Stimulated activated CD4-positive, alpha-beta T cell treated with anti-CD3 and anti-CD28 coated beads, Interleukin-4, amount 100 ng/mL, for 24 hours (primary cell): Measurements from ENCODE around the gene TOMM7.
"Not testable (repeated sequence)": the region's sequence is repeated elsewhere in the genome, so short reads cannot be mapped to it uniquely, and the experiment has no call there.

Experiments used
- DNase-seq: peaks from one replicate; pipeline ENCODE4 v3.0.0-alpha.2; 2020

TOMM7 gene

GRCh38 chr7:22814261-22815208 is 8.1 kb downstream of the TOMM7 start:
- no peak for DNase-seq

- no peak for DNase-seq
These were observed 10.3 kb downstream of the TOMM7 start for GRCh38 chr7:22812353-22812752.

- no peak for DNase-seq
These were observed 10.8 kb downstream of the TOMM7 start for GRCh38 chr7:22811746-22812280.

DNA sequence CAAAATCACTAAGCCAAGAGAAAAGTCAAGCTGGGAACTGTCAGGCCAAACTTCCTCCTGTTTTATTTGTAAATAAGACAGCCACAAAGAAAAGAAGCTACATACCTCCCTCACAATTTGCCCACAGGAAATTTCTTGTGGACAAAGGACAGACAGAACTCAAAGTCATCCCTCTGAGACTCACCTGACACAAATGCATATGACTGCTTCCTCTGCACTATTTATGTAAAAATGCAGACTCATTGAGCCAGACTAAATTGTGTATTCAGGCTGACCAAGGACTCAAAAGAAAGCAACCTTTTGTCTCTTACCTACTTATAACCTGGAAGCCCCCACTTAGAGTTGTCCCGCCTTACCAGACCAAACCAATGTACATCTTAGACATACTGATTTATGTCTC is 11.8 kb downstream of the TOMM7 start:
- DNase-seq, result no peak

GRCh38 chr7:22809902-22810642 is 12.6 kb downstream of the TOMM7 start:
- DNase-seq, result no peak

GRCh38 chr7:22808140-22808539 is 14.5 kb downstream of the TOMM7 start:
- DNase-seq, result no peak

DNA sequence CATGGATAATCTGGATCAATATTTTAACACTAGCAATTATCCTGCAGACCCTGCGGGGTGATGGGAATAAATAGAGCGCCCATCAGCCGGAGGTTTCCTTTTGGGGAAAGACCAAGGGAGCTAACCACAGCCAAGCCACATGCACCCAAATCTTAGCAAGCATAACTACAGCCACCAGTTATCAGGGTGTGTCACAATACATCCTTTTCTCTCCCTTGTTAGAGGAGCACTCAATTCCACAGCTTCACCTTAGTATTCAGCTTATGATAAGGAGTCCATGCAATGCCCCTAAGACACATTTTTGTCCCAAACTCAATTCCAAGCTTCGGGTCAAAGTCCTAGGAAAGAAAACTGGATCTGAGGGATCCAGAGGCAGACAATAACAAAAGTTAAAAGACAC is 15.9 kb downstream of the TOMM7 start:
- DNase-seq, result no peak

DNA sequence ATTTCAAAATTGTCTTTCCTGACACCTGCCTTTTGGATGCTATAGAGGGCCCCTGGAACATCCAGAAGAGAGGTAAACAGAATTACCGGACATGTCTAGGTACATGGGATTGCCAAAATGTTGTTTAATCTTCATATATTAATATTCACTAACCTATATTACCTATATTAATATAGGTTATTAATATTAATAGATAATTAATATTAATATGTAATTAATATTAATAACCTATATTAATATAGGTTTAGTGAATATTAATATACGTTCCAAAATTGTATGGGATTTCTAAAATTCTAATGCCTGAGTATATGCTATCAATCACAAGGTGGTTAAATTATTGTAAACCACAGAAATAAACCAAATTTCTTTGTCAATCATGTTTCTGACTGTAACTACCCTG is 17.4 kb downstream of the TOMM7 start:
- DNase-seq, result no peak

DNA sequence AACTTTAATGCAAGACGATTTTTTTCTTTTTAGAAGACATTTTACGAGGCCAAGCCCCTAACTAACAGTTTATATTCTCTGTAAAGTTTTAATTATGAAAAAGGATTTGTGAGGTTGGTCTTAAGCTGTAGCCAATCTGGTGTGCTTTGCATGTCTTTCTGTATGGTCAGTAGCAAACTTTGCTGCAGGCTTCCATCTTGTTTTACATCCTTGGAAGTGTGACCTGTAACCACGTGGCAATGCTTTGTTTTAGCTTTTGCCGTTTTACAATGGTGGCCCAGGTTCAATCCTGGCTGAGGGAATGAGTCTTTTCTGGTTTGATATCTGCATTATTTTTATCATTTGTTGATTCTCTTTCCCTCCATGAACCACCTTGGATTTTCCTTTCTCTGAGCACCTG is 19.8 kb downstream of the TOMM7 start:
- not testable (repeated sequence) for DNase-seq

DNA sequence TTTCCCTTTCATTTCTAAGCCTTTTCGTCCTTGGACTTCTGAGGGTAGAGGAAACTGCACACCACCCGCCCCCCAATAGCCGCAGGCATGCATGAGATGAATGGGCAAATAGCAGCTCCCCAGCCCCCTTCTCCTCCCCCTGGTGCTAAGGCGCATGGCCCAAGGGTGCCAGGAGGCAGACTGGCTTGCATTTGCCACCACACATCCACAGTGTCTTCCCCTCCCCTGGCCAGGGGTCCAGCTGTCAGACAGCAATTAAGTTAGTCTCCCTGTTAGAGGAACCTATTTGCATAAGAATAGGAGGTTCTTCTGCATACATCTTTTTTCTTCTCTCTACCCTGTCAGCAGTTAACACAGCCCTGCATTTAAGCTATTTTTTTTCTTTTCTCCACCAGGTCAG is 20.2 kb downstream of the TOMM7 start:
- DNase-seq, result no peak

DNA sequence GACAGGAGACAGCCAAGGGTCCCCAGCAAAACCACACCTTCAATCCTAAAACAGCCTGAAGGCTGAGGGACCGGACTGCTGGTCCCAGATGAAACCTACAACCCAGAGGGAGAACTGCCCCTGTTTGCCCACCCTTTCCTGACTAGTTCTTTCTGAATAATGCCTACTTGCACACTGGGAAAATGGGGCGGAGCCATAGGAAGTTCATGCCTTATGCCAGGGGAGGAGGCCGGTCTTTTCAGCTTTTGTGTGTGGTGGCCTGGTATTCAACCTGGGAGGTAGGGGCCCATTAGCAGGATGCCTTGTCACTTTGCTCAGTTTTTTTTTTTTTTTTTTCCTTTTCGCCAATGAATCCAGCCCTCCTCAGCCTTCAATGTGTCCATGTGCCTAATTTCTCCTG is 20.7 kb downstream of the TOMM7 start:
- DNase-seq, result no peak

DNA sequence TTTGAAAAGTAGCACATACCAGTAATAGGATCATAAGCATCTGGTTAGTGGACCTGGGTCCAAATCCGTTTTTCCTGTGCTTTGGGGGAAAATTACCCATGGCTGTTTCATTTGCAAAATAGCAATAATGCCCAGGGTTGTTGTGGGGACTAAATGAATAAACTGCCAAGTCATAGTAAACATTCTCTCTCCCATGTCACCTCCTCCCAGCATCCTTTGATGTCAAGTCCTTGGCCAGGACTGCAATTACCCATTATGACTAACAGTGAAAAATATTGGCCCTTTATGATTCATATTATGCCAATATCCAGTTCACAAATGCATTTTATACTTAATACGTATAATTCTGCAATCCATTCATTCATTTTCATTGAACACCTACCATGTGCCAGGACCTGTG is 23.0 kb downstream of the TOMM7 start:
- DNase-seq, result no peak

- no peak for DNase-seq
These were observed 28.8 kb downstream of the TOMM7 start for GRCh38 chr7:22793593-22794462.

DNA sequence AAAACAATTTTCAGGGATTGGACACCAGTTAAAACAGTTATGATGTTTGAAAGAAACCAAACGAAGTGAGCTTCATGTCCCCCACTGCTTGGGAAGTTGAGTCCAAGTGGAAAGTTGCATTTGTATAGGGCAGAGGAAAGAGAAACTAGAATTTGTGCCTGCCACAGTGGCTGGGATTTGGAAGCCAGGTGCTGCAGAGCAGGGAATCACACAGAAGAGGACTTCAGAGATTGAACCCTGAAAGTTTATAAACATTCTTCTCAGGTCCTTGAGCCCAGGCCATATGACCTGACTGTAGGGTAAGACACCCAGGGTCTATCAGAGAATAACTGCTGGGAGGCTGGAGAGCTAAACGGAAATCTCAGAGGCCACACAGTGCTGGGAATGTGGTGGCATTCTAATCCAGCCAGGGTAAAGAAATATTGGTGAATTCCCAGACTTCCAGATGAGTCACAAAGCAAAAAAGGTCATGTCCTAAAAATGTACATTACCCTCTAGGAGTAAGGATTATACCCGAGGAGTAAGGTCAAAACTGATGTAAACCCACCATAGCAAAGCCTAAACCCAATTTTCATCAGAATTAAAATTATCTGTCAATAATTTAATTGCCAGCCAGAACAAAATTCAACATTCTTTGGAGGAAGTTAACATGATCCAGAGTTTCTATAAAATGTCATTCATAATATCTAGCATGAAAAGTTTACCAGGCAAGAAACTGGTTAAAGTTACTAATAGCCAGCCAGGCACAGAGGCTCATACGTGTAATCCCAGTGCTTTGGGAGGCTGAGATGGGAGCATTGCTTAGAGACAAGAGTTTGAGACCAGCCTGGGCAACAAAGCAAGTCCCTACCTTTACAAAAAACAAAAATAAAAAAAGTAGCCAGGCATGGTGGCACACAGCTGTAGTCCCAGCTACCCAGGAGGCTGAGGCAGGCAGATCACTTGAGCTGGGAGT is 31.2 kb downstream of the TOMM7 start:
- DNase-seq, result no peak

DNA sequence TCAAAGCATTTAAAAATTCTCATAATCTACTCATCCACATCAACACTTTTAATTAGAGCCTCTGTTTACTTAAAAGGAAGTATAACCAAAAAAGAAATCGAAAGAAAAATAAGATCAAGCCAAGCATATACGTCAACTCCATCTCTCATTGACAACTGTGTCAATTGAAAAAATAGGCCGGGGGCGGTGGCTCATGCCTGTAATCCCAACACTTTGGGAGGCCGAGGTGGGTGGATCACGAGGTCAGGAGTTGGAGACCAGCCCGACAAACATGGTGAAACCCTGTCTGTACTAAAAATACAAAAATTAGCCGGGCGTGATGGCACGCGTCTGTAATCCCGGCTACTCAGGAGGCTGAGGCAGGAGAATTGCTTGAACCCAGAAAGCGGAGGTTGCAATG is 32.0 kb downstream of the TOMM7 start:
- not testable (repeated sequence) for DNase-seq

- no peak for DNase-seq
These were observed 34.7 kb downstream of the TOMM7 start for GRCh38 chr7:22787951-22788350.

DNA sequence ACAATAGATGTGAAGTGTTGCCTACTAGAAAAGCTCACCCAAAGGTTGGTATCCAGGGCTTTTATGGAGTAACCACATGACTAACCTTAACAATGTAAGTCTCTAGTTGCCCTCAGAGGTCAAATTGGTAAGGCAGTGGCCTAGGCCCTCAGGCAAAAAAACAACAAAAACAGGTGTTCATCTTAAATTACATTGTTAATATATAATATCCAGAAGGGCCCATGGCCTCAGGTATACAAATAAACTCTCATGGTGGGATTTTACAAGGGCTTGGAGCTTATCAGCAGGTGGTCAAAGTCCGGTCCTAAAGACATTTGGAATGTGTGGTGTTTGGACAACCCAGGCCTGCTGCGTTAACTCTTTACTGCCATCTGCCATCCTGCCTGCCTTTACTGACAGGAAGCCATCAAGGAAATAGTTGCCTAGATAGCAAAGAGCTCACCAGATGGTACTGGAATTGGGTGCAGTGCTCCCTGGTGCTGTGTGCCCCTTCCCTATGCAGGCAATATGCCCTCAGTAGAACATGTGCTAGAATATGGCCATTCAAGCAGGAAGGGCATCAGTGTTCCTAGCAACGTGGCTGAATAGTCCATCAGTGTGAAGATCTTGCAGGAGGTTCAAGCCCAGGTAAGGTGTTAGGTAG is 36.2 kb downstream of the TOMM7 start:
- DNase-seq, result no peak

DNA sequence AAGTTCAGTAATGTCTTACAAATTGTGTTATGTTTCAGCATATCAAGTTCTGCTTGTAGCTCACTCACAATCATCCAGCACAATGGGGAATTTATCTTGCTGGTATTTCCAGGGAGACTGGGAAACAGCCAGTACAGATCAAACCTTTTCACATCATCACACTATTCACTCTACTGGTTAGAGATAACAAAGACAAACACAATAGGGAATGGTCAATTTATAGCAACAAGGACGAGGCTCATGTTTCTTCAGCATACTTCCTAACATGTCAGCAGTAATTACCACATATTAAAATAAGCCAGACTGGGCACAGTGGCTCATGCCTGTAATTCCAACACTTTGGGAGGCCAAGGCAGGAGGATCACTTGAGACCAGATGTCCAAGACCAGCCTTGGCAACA is 38.3 kb downstream of the TOMM7 start:
- no peak for DNase-seq

GRCh38 chr7:22783421-22783820 is 39.2 kb downstream of the TOMM7 start:
- DNase-seq, result no peak

- DNase-seq, result peak; percentile 82
These were observed 39.9 kb downstream of the TOMM7 start for GRCh38 chr7:22782616-22783232.
